ENCODE data around the gene HOXA2.

DNA sequence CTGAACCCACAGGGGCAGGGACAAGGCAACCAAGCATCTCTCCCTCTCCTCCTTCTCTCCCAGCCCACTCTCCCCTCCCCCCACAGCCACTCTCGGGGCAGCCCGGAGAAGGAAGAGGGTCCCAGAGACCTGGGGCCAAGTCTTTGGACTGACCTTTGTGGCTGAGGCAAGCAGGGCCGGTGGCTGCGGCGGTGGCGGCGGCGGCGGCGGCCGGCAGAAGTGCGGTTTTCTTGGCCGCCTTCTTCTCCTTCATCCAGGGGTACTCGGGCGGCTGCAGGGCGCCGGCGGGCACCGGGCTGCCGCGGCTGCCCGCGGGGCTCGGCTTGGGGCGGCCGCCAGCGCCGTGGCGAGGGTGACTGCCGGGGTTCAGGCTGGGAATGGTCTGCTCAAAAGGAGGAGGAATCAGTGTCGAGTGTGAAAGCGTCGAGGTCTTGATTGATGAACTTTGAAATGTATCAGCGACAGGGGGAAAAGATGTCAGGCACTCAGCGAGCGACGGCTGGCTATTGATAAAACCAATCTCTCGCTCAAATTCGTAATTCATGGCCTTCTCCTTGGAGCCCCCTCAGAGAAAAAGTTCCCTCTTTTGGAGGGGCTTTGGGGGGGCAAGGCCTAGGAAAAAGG, 414 bp downstream of the HOXA2 start:
- TF ChIP-seq POLR2AphosphoS5 (IDR thresholded peaks at IDR 0.05; ENCODE audit: insufficient read depth in 1 of 2, low read depth in 1 of 2) (no peak), POLR2A (IDR thresholded peaks at IDR 0.05) (no peak)
